T-helper 1 cell treated with Interleukin-12 subunit alpha and Interleukin-12 subunit beta and Interleukin-4 antibody, amounts not matched to agents 30 ng/mL and 1 ng/mL, for 36 hours (primary cell): ENCODE results near the gene ESYT1. TPM values are rescaled to one million over a fixed set of nuclear protein-coding genes. Genes with fewer than 3 reads are reported as not detected.

ENCODE experiments used
- intact Hi-C: fragments of 100-400 bp; cut with micrococcal nuclease; formaldehyde crosslinking; loops from one replicate; pipeline ENCODE4 v1.15.1; 2024
- total RNA-seq: library from RNA; stranded (reverse); gene quantifications from 2 replicates; pipeline ENCODE4 v1.2.3, GENCODE V29; 2022

ESYT1 gene
- total RNA-seq, 1 donor from 2014 or later = 261 TPM

- intact Hi-C loops = no loop called here
These were observed 41.2 kb downstream of the ESYT1 start for GRCh38 chr12:56169229-56169759.

GRCh38 chr12:56172839-56173238 is 44.8 kb downstream of the ESYT1 start:
- intact Hi-C loops = no loop called here

- intact Hi-C loops = no loop called here
These were observed 50.3 kb downstream of the ESYT1 start for GRCh38 chr12:56178347-56178746.

GRCh38 chr12:56186957-56187356 is 58.9 kb downstream of the ESYT1 start:
- intact Hi-C loops = no loop called here

GRCh38 chr12:56188131-56188777 is 60.2 kb downstream of the ESYT1 start:
- intact Hi-C loops = loop anchor here (1.0 kb wide), 1 partner anchor 30 kb away; the partner anchor contains the start of gene MYL6

- intact Hi-C loops = loop anchor here (1.0 kb wide), 5 partner anchors 30 to 450 kb away; partner anchors contain the start of genes MYL6 and SPRYD4
These were observed 60.7 kb downstream of the ESYT1 start for GRCh38 chr12:56188778-56189098.

- intact Hi-C loops = loop anchor here (1.0 kb wide), 4 partner anchors 63 to 451 kb away; partner anchors contain the start of gene SPRYD4
These were observed 61.2 kb downstream of the ESYT1 start, which contains the start of gene SMARCC2 for GRCh38 chr12:56189099-56189917. Gene SMARCC2, minus strand, starts transcription at chr12:56189483. Its CDS starts 22 bp downstream, at chr12:56189461.

- intact Hi-C loops = loop anchor here (1.0 to 5.0 kb wide), 9 partner anchors 64 to 452 kb away; partner anchors contain the start of genes SPRYD4 and TIMELESS
These were observed 62.0 kb downstream of the ESYT1 start for GRCh38 chr12:56189918-56190694.

GRCh38 chr12:56190695-56191155 is 62.7 kb downstream of the ESYT1 start:
- intact Hi-C loops = loop anchor here (1.0 to 5.0 kb wide), 5 partner anchors 71 to 402 kb away; partner anchors contain the start of gene TIMELESS

- intact Hi-C loops = loop anchor here (2.0 to 5.0 kb wide), 4 partner anchors 74 to 400 kb away; partner anchors contain the start of genes COQ10A and TIMELESS
These were observed 64.5 kb downstream of the ESYT1 start for GRCh38 chr12:56192582-56192981.

- intact Hi-C loops = loop anchor here (1.0 to 5.0 kb wide), 10 partner anchors 31 to 399 kb away; partner anchors contain the start of genes ANKRD52, COQ10A, NABP2 and PAN2
These were observed 65.0 kb downstream of the ESYT1 start for GRCh38 chr12:56193025-56193578.

Other genes with a start within 250 kb of the ESYT1 start
- gene PYM1, start 200.4 kb upstream of the ESYT1 start, total RNA-seq = 41.9 and 44.6 TPM in 2 replicates
- gene DGKA, start 197.1 kb upstream of the ESYT1 start, total RNA-seq = 575 and 579 TPM in 2 replicates
- not detected in 2 replicates for gene PMEL, start 162.2 kb upstream of the ESYT1 start, total RNA-seq
- gene CDK2, start 161.4 kb upstream of the ESYT1 start, total RNA-seq = 82.1 and 84.4 TPM in 2 replicates
- 68.8 and 73.5 TPM in 2 replicates for gene RAB5B, start 154.2 kb upstream of the ESYT1 start, total RNA-seq
- 10.0 and 10.6 TPM in 2 replicates for gene SUOX, start 131.0 kb upstream of the ESYT1 start, total RNA-seq
- gene IKZF4, start 107.2 kb upstream of the ESYT1 start, total RNA-seq = 33.2 and 37.8 TPM in 2 replicates
- gene RPS26, start 86.3 kb upstream of the ESYT1 start, total RNA-seq = 32.8 and 35.9 TPM in 2 replicates
- 1.3 and 2.5 TPM in 2 replicates for gene ERBB3, start 48.1 kb upstream of the ESYT1 start, total RNA-seq
- 254 and 261 TPM in 2 replicates for gene PA2G4, start 23.7 kb upstream of the ESYT1 start, total RNA-seq
- 3,184 and 3,191 TPM in 2 replicates for gene RPL41, start 11.6 kb upstream of the ESYT1 start, total RNA-seq
- 9.5 and 10.1 TPM in 2 replicates for gene ZC3H10, start 10.0 kb upstream of the ESYT1 start, total RNA-seq
- 52.2 and 61.9 TPM in 2 replicates for gene MYL6B, start 24.3 kb downstream of the ESYT1 start, total RNA-seq
- 1,662 and 1,663 TPM in 2 replicates for gene MYL6, start 30.1 kb downstream of the ESYT1 start, total RNA-seq
- gene SMARCC2, start 61.2 kb downstream of the ESYT1 start, total RNA-seq = 140 and 147 TPM in 2 replicates
- gene RNF41, start 93.7 kb downstream of the ESYT1 start, total RNA-seq = 37.8 and 40.7 TPM in 2 replicates
- gene NABP2, start 96.1 kb downstream of the ESYT1 start, total RNA-seq = 62.1 and 66.5 TPM in 2 replicates
- 1.1 and 1.9 TPM in 2 replicates for gene SLC39A5, start 101.8 kb downstream of the ESYT1 start, total RNA-seq
- gene ANKRD52, start 130.1 kb downstream of the ESYT1 start, total RNA-seq = 57.8 and 74.9 TPM in 2 replicates
- gene COQ10A, start 138.7 kb downstream of the ESYT1 start, total RNA-seq = 17.9 and 19.9 TPM in 2 replicates
- 255 and 262 TPM in 2 replicates for gene CS, start 172.1 kb downstream of the ESYT1 start, total RNA-seq
- gene CNPY2, start 187.7 kb downstream of the ESYT1 start, total RNA-seq = 141 and 153 TPM in 2 replicates
- gene PAN2, start 205.7 kb downstream of the ESYT1 start, total RNA-seq = 32.7 and 44.2 TPM in 2 replicates
- 31.6 and 32.8 TPM in 2 replicates for gene IL23A, start 210.6 kb downstream of the ESYT1 start, total RNA-seq
- 239 and 243 TPM in 2 replicates for gene STAT2, start 231.8 kb downstream of the ESYT1 start, total RNA-seq
- not detected in 2 replicates for gene APOF, start 234.6 kb downstream of the ESYT1 start, total RNA-seq